GM21360 (cell line): ENCODE results near the gene OR5K2.

ENCODE experiments used
- ATAC-seq: cut with Tn5 transposase; IDR thresholded peaks from one replicate; pipeline ENCODE4 v1.9.1; 2021; ENCODE audit warnings: mild to moderate bottlenecking, moderate library complexity; ENCODE audit not compliant: unreplicated experiment

OR5K2 gene

GRCh38 chr3:98497381-98497780 is at the start of gene OR5K2:
Gene OR5K2, plus strand, starts transcription at chr3:98497681. Its CDS starts 0 bp downstream, at chr3:98497681.
- ATAC-seq, result no peak

- no peak for ATAC-seq
Measured at GRCh38 chr3:98449606-98450193, 47.8 kb upstream of the OR5K2 start.

GRCh38 chr3:98450372-98450771 is 47.1 kb upstream of the OR5K2 start:
- ATAC-seq, result no peak

DNA sequence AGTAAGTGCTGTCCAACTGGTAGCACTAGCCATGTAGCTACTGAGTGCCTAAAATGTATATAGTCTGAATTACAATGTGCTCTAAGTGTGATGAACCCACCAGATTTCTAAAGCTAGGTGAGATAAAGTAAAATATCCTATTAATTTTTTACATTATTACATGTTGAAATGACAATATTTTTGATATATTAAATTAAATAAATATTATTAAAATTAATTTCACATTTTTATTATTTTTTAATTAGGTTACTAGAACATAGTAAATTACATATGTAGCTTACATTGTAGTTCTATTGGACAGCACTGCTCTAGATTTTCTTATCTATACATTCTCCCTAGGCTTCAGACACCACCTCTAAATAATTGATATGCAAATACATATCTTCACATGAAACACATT is 43.7 kb upstream of the OR5K2 start:
- no peak for ATAC-seq

DNA sequence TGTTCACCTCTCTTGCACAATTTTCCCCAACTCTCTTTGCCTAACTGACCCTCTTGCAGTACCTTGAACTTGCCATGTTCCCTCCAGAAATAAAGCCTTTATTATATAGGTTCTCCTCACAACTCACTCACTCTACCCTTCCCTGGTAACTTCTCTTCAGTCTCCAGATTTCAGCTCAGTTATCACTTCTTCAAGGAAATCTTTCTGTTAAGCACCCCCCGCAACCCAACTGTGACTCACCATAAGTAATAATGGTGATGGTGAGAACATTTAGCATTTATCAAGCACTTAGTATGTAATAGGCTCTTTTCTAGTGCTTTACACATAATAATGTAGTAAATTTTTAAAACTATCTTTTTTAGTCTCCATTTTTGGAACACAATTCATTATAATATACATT is 42.6 kb upstream of the OR5K2 start:
- no peak for ATAC-seq

GRCh38 chr3:98457543-98457942 is 39.9 kb upstream of the OR5K2 start:
- ATAC-seq, result no peak

DNA sequence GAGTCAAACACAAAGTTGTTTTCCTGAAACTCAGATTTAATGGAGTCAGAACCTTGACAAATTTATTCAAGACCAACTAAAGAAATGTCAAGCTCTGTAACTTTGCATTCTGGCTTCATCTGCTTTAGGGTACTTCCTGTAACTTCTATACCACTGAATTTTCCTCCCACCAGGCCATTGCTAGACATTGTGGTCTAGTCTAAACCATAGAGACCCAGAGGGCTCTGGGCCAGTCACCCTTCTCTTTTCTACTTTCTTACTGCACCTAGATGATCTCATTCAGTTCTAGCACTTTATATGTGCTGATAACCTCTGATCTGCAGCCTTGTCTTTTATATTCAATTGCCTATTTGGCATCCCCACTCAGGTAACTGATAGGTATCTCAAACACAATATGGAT is 37.3 kb upstream of the OR5K2 start:
- ATAC-seq, result no peak

GRCh38 chr3:98462901-98463300 is 34.6 kb upstream of the OR5K2 start, which contains the start of gene OR5K1:
Gene OR5K1, plus strand, starts transcription at chr3:98463201. Its CDS starts 6,376 bp downstream, at chr3:98469577.
- no peak for ATAC-seq

- ATAC-seq, result no peak
Measured at GRCh38 chr3:98482717-98483482, 14.6 kb upstream of the OR5K2 start.

DNA sequence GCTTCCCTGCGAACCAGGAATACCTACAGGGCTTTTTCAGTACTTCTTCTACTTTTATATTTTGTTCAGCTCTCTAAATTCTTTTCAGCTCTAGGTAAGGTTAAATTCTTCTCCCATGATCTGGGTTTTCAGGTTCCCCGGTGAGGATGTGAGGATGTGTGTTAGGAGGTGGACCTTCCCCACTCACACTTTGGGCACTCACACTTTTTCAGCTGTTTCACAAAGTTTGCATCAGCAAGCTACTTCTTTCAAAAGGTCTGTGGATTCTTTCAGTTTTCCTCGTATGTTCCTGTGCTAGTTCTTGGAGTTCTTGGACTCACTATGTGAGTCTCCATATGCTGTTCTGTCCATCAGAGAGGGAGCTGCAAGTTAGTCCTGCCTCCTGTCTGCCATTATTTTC is 13.9 kb upstream of the OR5K2 start:
- no peak for ATAC-seq

DNA sequence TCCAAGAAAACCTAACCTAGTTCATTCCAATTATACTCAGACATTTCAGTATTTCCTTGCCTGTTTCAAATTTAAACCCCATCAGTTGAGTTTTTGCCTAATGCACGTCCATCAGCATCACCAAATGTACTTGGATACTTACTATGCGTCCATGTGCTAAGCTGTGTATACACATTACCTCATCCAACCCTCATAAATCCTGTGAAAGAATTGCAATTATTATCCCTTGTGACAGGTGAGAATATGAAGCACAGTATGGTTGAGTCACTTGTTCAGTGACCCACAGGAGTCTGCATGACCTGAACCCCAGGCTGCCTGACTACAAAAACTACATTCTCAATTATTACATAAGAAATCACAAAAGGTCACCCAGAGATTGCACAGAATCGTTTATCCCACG is 2.5 kb downstream of the OR5K2 start:
- ATAC-seq, result no peak

DNA sequence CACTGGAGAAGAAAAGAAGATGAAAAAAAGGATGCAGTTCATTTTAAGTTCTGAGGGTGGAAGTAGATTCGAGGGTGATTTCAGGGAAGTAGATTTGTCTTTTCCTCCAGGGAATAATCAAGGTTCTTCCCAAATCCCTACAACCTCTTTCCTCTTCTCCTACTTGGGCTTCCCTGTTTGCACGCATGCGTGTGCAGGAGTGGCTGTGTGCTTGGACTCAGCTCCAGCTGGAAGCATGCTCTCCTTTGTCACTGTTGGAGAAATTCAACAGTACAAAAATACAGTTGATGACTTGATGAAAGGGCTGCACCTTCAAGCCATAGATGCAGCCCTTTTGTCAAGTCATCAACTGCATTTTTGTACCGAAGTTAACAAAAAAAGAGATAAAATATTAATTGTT is 3.8 kb downstream of the OR5K2 start:
- ATAC-seq, result no peak

GRCh38 chr3:98501863-98502576 is 4.5 kb downstream of the OR5K2 start:
- no peak for ATAC-seq

- ATAC-seq, result no peak
Measured at GRCh38 chr3:98504539-98504938, 7.1 kb downstream of the OR5K2 start.

DNA sequence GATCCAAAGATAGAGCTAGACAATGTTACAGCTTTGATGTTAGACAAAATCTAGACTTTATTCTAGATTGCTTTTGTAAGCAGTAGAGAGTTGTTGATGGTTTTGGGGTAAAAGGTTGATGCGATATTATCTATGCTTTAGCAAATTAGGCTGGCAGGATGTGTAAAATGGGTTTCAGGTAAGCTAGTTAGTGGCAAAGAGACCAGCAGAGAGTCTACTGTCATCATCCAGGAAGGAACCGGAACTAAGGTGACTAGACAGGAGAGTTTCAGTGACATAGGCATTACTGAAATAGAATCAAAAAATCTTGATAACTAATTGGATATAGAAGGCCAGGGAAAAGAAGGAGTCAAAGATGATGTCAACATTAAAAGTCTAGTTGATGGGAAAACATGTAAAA is 11.1 kb downstream of the OR5K2 start:
- ATAC-seq, result no peak

DNA sequence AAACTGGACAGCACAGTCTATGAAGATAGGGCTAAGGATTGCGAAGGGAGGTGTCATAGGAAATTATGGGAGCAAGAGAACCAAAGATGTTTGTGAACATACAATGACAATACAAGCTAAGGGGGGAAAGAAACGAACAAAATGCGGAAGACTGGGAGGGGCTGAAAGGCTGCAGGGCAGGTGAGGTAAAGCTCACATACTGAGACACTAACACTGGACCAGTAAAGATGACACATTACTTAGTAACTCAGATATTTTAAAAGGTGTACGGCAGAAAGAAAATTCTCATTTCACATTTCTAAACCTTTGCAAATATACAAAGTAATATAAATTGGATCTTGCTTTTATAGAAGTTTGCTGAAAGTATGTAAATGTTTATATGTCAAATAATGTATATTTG is 15.1 kb downstream of the OR5K2 start:
- ATAC-seq, result no peak

- ATAC-seq, result no peak
Measured at GRCh38 chr3:98513091-98513511, 15.6 kb downstream of the OR5K2 start.

- ATAC-seq, result no peak
Measured at GRCh38 chr3:98513736-98514135, 16.3 kb downstream of the OR5K2 start.

DNA sequence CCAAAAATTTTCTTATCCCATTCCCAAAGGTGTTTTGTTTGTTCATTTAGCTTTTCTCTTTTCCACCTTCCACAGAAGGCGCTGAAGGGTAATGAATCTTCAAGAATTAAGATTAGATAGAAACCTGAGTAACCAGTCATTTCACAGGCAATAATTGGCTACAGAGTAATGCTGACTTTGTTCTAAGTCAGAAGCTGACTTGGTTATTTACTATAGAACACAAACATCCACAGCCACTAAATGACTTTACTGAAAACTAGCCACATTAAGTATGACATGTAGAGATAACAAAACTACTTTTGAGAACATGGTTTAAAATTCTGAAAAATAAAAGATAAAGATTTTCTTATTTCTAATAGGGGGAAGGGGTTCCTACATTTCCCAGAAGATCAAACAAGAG is 17.5 kb downstream of the OR5K2 start:
- no peak for ATAC-seq

- ATAC-seq, result no peak
Measured at GRCh38 chr3:98518816-98519215, 21.3 kb downstream of the OR5K2 start.

GRCh38 chr3:98519351-98519750 is 21.9 kb downstream of the OR5K2 start:
- no peak for ATAC-seq
